Cardiac fibroblast (primary cell): ENCODE data around the gene CDC37.

Source experiments
- DNase-seq, 2 donors: peaks; one replicate each; pipeline versions ENCODE4 v3.0.0 to v3.0.0-alpha.2; 2010; ENCODE audit warnings: low read depth in 2 of 2
- H3K4me3 ChIP-seq, 2 donors: replicated peaks in 1 of 2; 1 replicate in 1 of 2; 2 replicates in 1 of 2; pipeline ENCODE4 v1.5.1; 2011; ENCODE audit warnings: low read depth in 2 of 2, low read length in 2 of 2, mild to moderate bottlenecking in 2 of 2, moderate library complexity in 1 of 2
- CTCF ChIP-seq: IDR thresholded peaks from one replicate; pipeline ENCODE4 v1.5.1; 2011; ENCODE audit warnings: low read depth, mild to moderate bottlenecking, low read length, inconsistent platforms

Gene CDC37

DNA sequence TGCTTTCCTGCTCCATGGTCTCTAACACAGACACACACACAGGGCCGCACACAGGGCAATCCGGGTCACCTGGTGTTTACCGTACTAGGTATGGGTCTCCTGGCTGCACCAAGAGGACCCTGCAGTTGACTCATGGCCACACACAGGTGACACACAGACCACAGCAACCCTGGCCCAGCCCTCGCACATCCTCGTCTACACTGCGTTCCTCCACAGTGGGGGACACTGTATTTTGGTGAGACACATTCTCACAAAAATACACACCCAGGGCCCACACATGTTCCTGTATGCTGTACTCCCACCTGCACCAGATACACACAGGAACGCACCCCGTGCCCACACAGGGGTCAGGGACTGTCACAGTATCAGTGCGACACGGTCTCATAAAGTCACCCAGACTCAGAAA is 29.8 kb upstream of the CDC37 start:
- no peak overlapping the region for H3K4me3 ChIP-seq
- no peak for TF ChIP-seq CTCF
- no peak for DNase-seq

DNA sequence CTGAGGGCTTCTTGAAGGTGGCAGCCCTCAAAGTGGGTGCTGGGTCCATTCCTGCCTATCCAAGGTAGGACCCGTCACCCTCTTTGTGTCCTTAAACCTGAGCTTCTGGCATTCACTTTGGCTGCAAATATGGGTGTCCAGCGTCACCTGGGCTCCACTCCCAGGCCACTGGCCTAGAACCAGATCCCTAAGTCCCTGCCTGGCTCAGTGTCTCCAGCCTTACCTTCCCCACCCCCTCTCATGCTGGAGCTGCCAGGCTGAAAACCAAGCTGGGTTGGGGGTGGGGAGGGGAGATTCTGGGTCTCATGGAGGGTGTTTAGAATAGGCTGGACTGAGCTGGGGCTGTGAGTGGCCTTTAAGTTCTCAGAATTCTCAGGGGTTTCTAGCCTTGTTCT is 29.4 kb upstream of the CDC37 start:
- no peak for DNase-seq
- no peak for TF ChIP-seq CTCF
- H3K4me3 ChIP-seq, result peak overlapping the region; percentile 1 to 62

DNA sequence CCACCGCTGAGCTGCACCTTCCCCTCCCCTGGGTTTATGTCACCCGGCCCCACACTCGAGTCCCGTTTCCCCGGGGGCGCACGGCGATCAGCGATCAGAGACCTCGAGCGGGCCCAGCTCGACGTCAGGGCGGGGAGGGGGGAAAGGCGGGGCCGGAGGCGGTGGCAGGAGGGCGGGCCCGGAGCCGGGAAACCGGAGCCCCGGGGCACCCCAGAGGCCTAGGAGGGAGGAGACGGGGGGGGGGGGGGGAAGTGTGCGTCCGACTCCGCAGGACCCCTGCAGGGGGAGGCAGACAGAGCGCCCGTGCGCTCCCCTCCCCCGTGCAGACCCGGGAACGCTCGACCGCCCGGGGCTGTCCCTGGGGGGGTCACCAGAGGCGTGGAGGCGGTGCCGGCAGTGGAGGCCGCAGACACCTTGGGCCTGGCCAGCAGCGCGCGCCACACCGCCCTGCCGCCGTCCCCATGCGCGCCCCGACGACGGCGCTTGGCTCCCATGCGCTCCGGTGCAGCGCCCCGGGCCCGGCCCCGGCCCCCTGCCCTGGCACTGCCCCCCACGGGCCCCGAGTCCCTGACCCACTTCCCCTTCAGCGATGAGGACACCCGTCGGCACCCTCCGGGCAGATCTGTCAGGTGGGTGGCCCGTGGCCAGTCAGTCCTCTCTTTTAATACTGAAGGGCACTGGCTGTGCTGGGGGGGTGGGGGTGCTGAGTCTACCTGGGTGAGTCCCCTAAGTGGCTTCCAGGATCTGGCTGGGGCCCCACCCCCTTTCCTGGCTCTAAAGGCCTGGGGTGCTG is 28.8 kb upstream of the CDC37 start:
- peak; percentile 34 to 49 for DNase-seq
- no peak for TF ChIP-seq CTCF
- H3K4me3 ChIP-seq, result peak overlapping the region; percentile 62 to 68

DNA sequence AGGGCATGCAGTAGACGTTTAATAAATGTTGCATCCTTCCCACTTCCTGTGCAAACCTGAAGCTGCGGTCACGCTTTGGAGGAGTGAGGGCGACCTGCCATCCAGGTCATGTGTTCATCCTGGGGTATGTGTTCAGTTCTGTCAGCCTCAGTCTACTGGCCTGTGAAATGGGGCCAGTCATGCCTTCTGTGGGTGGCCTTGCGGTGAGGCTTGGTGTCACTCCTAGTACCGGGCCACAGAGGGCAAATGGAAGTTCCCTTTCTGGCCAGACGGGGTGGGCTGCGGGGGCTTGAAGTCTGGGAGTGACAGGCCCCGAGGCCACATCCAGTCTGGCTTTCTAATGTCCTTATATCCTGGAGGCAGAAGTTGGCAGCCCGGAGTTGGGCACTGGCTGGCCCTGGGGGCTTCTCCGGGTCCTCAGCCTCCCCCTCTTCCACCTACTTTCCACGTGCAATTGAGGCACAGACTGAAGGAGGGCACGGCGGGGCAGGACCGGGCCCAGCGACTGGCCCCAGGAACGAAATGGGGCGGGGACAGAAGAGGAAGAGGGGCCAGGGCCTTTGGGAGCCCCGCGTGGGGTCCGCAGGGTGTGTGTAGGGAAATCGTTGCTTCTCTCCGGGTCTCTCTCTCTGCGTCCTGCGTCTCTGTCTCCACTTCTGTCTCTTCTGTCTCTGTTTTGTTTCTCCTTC is 28.1 kb upstream of the CDC37 start:
- peak in 1 of 2 donors; percentile 50 for DNase-seq

GRCh38 chr19:10430505-10431253 is 27.3 kb upstream of the CDC37 start:
- H3K4me3 ChIP-seq, result peak overlapping the region; percentile 62 to 68
- TF ChIP-seq CTCF, result peak; percentile 9
- peak; percentile 32 to 64 for DNase-seq

More for the DNA sequence above, 28.1 kb upstream of the CDC37 start:
- TF ChIP-seq CTCF, result no peak
- peak overlapping the region; percentile 62 to 68 for H3K4me3 ChIP-seq

GRCh38 chr19:10428996-10429381 is 25.6 kb upstream of the CDC37 start:
- no peak for DNase-seq
- no peak for TF ChIP-seq CTCF
- H3K4me3 ChIP-seq, result no peak overlapping the region
